Endothelial cell of umbilical vein (primary cell): ENCODE measurements around the gene DLGAP1. TPM values are rescaled to one million over a fixed set of nuclear protein-coding genes. Genes with fewer than 3 reads are reported as not detected.

Experiments used
- BruUV-seq: library from RNA; stranded (reverse); fragments of 400-500 nt; replicated peaks from 2 replicates; lab custom pipeline; 2021; lab: Mats Ljungman, UMichigan
- CTCF ChIA-PET: fragments of 300-600, 350-600 bp; sonication (Branson Sonifier 250); formaldehyde crosslinking; loops from one replicate; lab custom pipeline; 2021; ENCODE audit warnings: antibody characterized with exemption, inconsistent platforms; lab: Charles Lee
- POLR2A ChIA-PET: fragments of 300-600, 350-600 bp; sonication (Branson Sonifier 250); formaldehyde crosslinking; loops from one replicate; lab custom pipeline; 2021; ENCODE audit warnings: antibody characterized with exemption, inconsistent platforms; lab: Charles Lee
- DNase-seq: peaks from one replicate; pipeline ENCODE4 v3.0.0-alpha.2; 2011; ENCODE audit warnings: low read depth, low spot score
- FAIRE-seq: peaks from 2 replicates; lab custom pipeline; 2011; peaks lifted over from hg19 to GRCh38; lab: Jason Lieb, UNC
- H2AFZ ChIP-seq: 2 replicates; pipeline ENCODE4 v1.6.0; 2012; ENCODE audit warnings: low read depth, low read length, control low read depth, inconsistent platforms
- H3K27ac ChIP-seq: 2 replicates; pipeline ENCODE4 v1.5.1; 2011; ENCODE audit warnings: low read depth, mild to moderate bottlenecking, control low read depth, low read length, moderate library complexity; ENCODE audit not compliant: insufficient read depth
- H3K27me3 ChIP-seq, 2 experiments: 2 replicates each; pipeline versions ENCODE4 v1.6.0 to v1.6.1; 2011; ENCODE audit warnings: low read length in 2 of 2, mixed read lengths in 1 of 2; ENCODE audit not compliant: control insufficient read depth in 2 of 2, insufficient read depth in 2 of 2
- H3K36me3 ChIP-seq, 2 experiments: 2 replicates in 1 of 2; 3 replicates in 1 of 2; pipeline ENCODE4 v1.5.1; 2011; ENCODE audit warnings: low read length in 2 of 2, mild to moderate bottlenecking in 1 of 2, moderate library complexity in 1 of 2; ENCODE audit not compliant: control insufficient read depth in 2 of 2, insufficient read depth in 2 of 2; ENCODE audit errors: extremely low read depth in 1 of 2
- H3K4me1 ChIP-seq: 3 replicates; pipeline ENCODE4 v1.5.1; 2011; ENCODE audit warnings: mild to moderate bottlenecking, low read length; ENCODE audit not compliant: control insufficient read depth, insufficient read depth; ENCODE audit errors: extremely low read depth
- H3K4me2 ChIP-seq: 2 replicates; pipeline ENCODE4 v1.6.1; 2011; ENCODE audit warnings: low read length, control low read depth, mixed read lengths; ENCODE audit not compliant: insufficient read depth
- H3K4me3 ChIP-seq, 3 experiments: fragments of 200-600 bp in 1 of 3; sonication (generic), shearing (Covaris generic) in 1 of 3; replicated peaks in 1 of 3; 2 replicates each; pipeline ENCODE4 v1.5.1; 2011 to 2016; ENCODE audit warnings: control low read depth in 3 of 3, low read length in 3 of 3, mild to moderate bottlenecking in 2 of 3, inconsistent platforms in 1 of 3, low read depth in 1 of 3, moderate library complexity in 1 of 3; ENCODE audit not compliant: insufficient read depth in 1 of 3
- H3K79me2 ChIP-seq: 2 replicates; pipeline ENCODE4 v1.6.0; 2012; ENCODE audit warnings: low read length, inconsistent platforms; ENCODE audit not compliant: control insufficient read depth, insufficient read depth
- H3K9ac ChIP-seq: replicated peaks from 2 replicates; pipeline ENCODE3; 2011; ENCODE audit warnings: low read length, control low read depth; ENCODE audit not compliant: insufficient read depth; ENCODE audit errors: extremely low read depth
- H3K9me1 ChIP-seq: replicated peaks from 3 replicates; pipeline ENCODE4 v1.6.0; 2011; ENCODE audit warnings: mild to moderate bottlenecking, low read length; ENCODE audit not compliant: control insufficient read depth, insufficient read depth; ENCODE audit errors: extremely low read depth
- H3K9me3 ChIP-seq: replicated peaks from 2 replicates; pipeline ENCODE4 v1.5.1; 2012; ENCODE audit warnings: low read length, inconsistent platforms; ENCODE audit not compliant: control insufficient read depth, insufficient read depth
- H4K20me1 ChIP-seq: replicated peaks from 2 replicates; pipeline ENCODE3; 2011; ENCODE audit warnings: mild to moderate bottlenecking, low read length; ENCODE audit not compliant: control insufficient read depth, insufficient read depth; ENCODE audit errors: extremely low read depth
- EZH2 ChIP-seq: IDR thresholded peaks from 2 replicates; pipeline ENCODE4 v1.6.1; 2012; ENCODE audit warnings: borderline replicate concordance, low read depth, mild to moderate bottlenecking, moderate library complexity, low read length, inconsistent platforms; ENCODE audit not compliant: severe bottlenecking
- FOS ChIP-seq: IDR thresholded peaks from 2 replicates; pipeline ENCODE4 v1.6.1; 2011; ENCODE audit warnings: mild to moderate bottlenecking, low read length, moderate library complexity, borderline replicate concordance; ENCODE audit not compliant: insufficient read depth
- GATA2 ChIP-seq: IDR thresholded peaks from 2 replicates; pipeline ENCODE4 v1.7.0; 2011; ENCODE audit warnings: low read depth, mild to moderate bottlenecking, moderate library complexity, mixed read lengths, low read length; ENCODE audit not compliant: insufficient read length, insufficient read depth
- JUN ChIP-seq: IDR thresholded peaks from 2 replicates; pipeline ENCODE4 v1.6.1; 2011; ENCODE audit warnings: borderline replicate concordance, low read depth; ENCODE audit not compliant: insufficient read length, insufficient read depth
- MAX ChIP-seq: IDR thresholded peaks from 2 replicates; pipeline ENCODE4 v1.6.1; 2011; ENCODE audit not compliant: insufficient read depth, insufficient read length
- MYC ChIP-seq: IDR thresholded peaks from one replicate; pipeline ENCODE4 v1.6.1; 2011; ENCODE audit warnings: mild to moderate bottlenecking, low read depth, low read length
- POLR2A ChIP-seq: IDR thresholded peaks from 2 replicates; pipeline ENCODE4 v1.6.1; 2012; ENCODE audit warnings: low read depth, mild to moderate bottlenecking, control low read depth, low read length
- POLR2AphosphoS5 ChIP-seq: IDR thresholded peaks from 2 replicates; pipeline ENCODE4 v1.6.1; 2012; ENCODE audit warnings: low read depth, mild to moderate bottlenecking, control low read depth, low read length, moderate library complexity; ENCODE audit not compliant: insufficient read depth
- dilution Hi-C: fragments of 300-500 bp; cut with MboI; formaldehyde crosslinking; loops from one replicate; pipeline ENCODE4 v1.15.0; 2019; ENCODE audit warnings: low sequenced_read_pairs; ENCODE audit not compliant: extremely low pct_ligation_motif_present
- intact Hi-C: fragments of 100-400 bp; cut with micrococcal nuclease; formaldehyde crosslinking; loops from one replicate; pipeline ENCODE4 v1.10.0; 2022
- polyA plus RNA-seq, 4 experiments: library from polyadenylated mRNA; depleted of rRNA in 3 of 4; stranded (reverse) in 3 of 4; unstranded in 1 of 4; fragments of >200 nt; gene quantifications; 2 replicates each; pipeline versions ENCODE4 v1.2.1 to v1.2.3, GENCODE V29; 2011 to 2012; ENCODE audit warnings: missing spikeins in 1 of 4
- total RNA-seq: library from RNA; stranded (reverse); gene quantifications from 2 replicates; pipeline ENCODE4 v1.2.3, GENCODE V29; 2021
- TF ChIP-seq, protein P1 (sequence below), 2 donors: IDR thresholded peaks; 1 replicate in 1 of 2; 2 replicates in 1 of 2; pipeline ENCODE4 v1.5.1; 2011; ENCODE audit warnings: low read length in 2 of 2, mild to moderate bottlenecking in 2 of 2, moderate library complexity in 2 of 2, control low read depth in 1 of 2, inconsistent platforms in 1 of 2, low read depth in 1 of 2; ENCODE audit not compliant: insufficient read depth in 1 of 2; ENCODE audit errors: extremely low read depth in 1 of 2

Gene DLGAP1
- total and polyA plus RNA-seq, 2 donors (not counting 3 experiments of a cell fraction or from before 2014, with no cell fraction given): 0.04 TPM; not detected in 1

- ChIA-PET CTCF (no interaction called here), POLR2A (no interaction called here)
- BruUV-seq: no TSS peak
- TF ChIP-seq EZH2 (no peak), MAX (no peak), MYC (no peak), POLR2AphosphoS5 (no peak), POLR2A (no peak), GATA2 (no peak), FOS (no peak), JUN (no peak)
- TF ChIP-seq, protein P1, sequence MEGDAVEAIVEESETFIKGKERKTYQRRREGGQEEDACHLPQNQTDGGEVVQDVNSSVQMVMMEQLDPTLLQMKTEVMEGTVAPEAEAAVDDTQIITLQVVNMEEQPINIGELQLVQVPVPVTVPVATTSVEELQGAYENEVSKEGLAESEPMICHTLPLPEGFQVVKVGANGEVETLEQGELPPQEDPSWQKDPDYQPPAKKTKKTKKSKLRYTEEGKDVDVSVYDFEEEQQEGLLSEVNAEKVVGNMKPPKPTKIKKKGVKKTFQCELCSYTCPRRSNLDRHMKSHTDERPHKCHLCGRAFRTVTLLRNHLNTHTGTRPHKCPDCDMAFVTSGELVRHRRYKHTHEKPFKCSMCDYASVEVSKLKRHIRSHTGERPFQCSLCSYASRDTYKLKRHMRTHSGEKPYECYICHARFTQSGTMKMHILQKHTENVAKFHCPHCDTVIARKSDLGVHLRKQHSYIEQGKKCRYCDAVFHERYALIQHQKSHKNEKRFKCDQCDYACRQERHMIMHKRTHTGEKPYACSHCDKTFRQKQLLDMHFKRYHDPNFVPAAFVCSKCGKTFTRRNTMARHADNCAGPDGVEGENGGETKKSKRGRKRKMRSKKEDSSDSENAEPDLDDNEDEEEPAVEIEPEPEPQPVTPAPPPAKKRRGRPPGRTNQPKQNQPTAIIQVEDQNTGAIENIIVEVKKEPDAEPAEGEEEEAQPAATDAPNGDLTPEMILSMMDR (IDR thresholded peaks at IDR 0.05; ENCODE audit: extremely low read depth in 1 of 2, insufficient read depth in 1 of 2, low read depth in 1 of 2, low read length in 2 of 2): no peak
- Histone ChIP-seq H2AFZ (no peak overlapping the region), H3K79me2 (no peaks in the 10 kb centered on the region), H3K36me3 (no peaks in the 10 kb centered on the region), H3K9me1 (no peaks in the 10 kb centered on the region), H3K4me1 (no peaks in the 10 kb centered on the region), H3K9ac (no peak overlapping the region), H4K20me1 (no peaks in the 10 kb centered on the region), H3K27ac (no peak overlapping the region), H3K27me3 (no peaks in the 10 kb centered on the region), H3K4me2 (no peak overlapping the region), H3K9me3 (no peaks in the 10 kb centered on the region), H3K4me3 (no peak overlapping the region)
- intact Hi-C loops (no loop called here), dilution Hi-C loops (no loop called here)
- FAIRE-seq (no peak), DNase-seq (no peak)
Measured at GRCh38 chr18:4260107-4260506, 195.0 kb downstream of the DLGAP1 start.
